ENCODE data around the gene PRLH. TPM values are rescaled to one million over a fixed set of nuclear protein-coding genes. Genes with fewer than 3 reads are reported as not detected.

The PRLH gene
- total RNA-seq, 1 donor, result not detected

- Histone ChIP-seq H3K4me1 (ENCODE audit: insufficient read depth, low read length) (no peaks in the 10 kb centered on the region), H3K79me2 (ENCODE audit: insufficient read depth, low read length) (no peaks in the 10 kb centered on the region), H2AFZ (ENCODE audit: low read length) (no peak overlapping the region), H3K27ac (ENCODE audit: low read depth, low read length) (no peak overlapping the region), H3K9me3 (ENCODE audit: low read depth, low read length) (no peaks in the 10 kb centered on the region), H3K4me3 (ENCODE audit: insufficient read depth, low read length) (no peak overlapping the region), H3K36me3 (ENCODE audit: insufficient read depth, low read length) (peaks cover 56% of the 10 kb centered on the region), H3K4me2 (ENCODE audit: insufficient read depth, low read length) (no peak overlapping the region), H3K27me3 (ENCODE audit: insufficient read depth, low read length) (no peaks in the 10 kb centered on the region), H4K20me1 (ENCODE audit: insufficient read depth, low read length) (no peaks in the 10 kb centered on the region)
- peak; percentile 41 for DNase-seq (ENCODE audit: insufficient read length, low spot score, missing footprints)
- no peak for TF ChIP-seq CTCF (IDR thresholded peaks at IDR 0.05; ENCODE audit: extremely low read depth, low read depth, low read length)
Observed at GRCh38 chr2:237547841-237548416, 18.4 kb upstream of the PRLH start.

GRCh38 chr2:237549216-237549615 lies 17.2 kb upstream of the PRLH start:
- H3K79me2 ChIP-seq (ENCODE audit: insufficient read depth, low read length), result no peaks in the 10 kb centered on the region
- no peaks in the 10 kb centered on the region for H3K4me1 ChIP-seq (ENCODE audit: insufficient read depth, low read length)
- H3K36me3 ChIP-seq (ENCODE audit: insufficient read depth, low read length), result peaks cover 68% of the 10 kb centered on the region
- no peak overlapping the region for H3K27ac ChIP-seq (ENCODE audit: low read depth, low read length)
- DNase-seq (ENCODE audit: insufficient read length, low spot score, missing footprints), result peak; percentile 13
- H2AFZ ChIP-seq (ENCODE audit: low read length), result no peak overlapping the region
- no peaks in the 10 kb centered on the region for H4K20me1 ChIP-seq (ENCODE audit: insufficient read depth, low read length)
- no peak for TF ChIP-seq CTCF (IDR thresholded peaks at IDR 0.05; ENCODE audit: extremely low read depth, low read depth, low read length)
- H3K4me3 ChIP-seq (ENCODE audit: insufficient read depth, low read length), result no peak overlapping the region
- H3K4me2 ChIP-seq (ENCODE audit: insufficient read depth, low read length), result no peak overlapping the region
- H3K27me3 ChIP-seq (ENCODE audit: insufficient read depth, low read length), result no peaks in the 10 kb centered on the region
- H3K9me3 ChIP-seq (ENCODE audit: low read depth, low read length), result no peaks in the 10 kb centered on the region

GRCh38 chr2:237549643-237550415 lies 16.5 kb upstream of the PRLH start:
- no peaks in the 10 kb centered on the region for H3K27me3 ChIP-seq (ENCODE audit: insufficient read depth, low read length)
- no peak overlapping the region for H3K4me2 ChIP-seq (ENCODE audit: insufficient read depth, low read length)
- H4K20me1 ChIP-seq (ENCODE audit: insufficient read depth, low read length), result no peaks in the 10 kb centered on the region
- H3K4me3 ChIP-seq (ENCODE audit: insufficient read depth, low read length), result no peak overlapping the region
- H3K36me3 ChIP-seq (ENCODE audit: insufficient read depth, low read length), result peaks cover 75% of the 10 kb centered on the region
- H3K27ac ChIP-seq (ENCODE audit: low read depth, low read length), result no peak overlapping the region
- H3K79me2 ChIP-seq (ENCODE audit: insufficient read depth, low read length), result no peaks in the 10 kb centered on the region
- peak; percentile 79 for DNase-seq (ENCODE audit: insufficient read length, low spot score, missing footprints)
- no peak for TF ChIP-seq CTCF (IDR thresholded peaks at IDR 0.05; ENCODE audit: extremely low read depth, low read depth, low read length)
- H3K9me3 ChIP-seq (ENCODE audit: low read depth, low read length), result no peaks in the 10 kb centered on the region
- H2AFZ ChIP-seq (ENCODE audit: low read length), result no peak overlapping the region
- no peaks in the 10 kb centered on the region for H3K4me1 ChIP-seq (ENCODE audit: insufficient read depth, low read length)

- peaks cover 2% of the 10 kb centered on the region for H3K9me3 ChIP-seq (ENCODE audit: low read depth, low read length)
- no peaks in the 10 kb centered on the region for H3K79me2 ChIP-seq (ENCODE audit: insufficient read depth, low read length)
- H4K20me1 ChIP-seq (ENCODE audit: insufficient read depth, low read length), result no peaks in the 10 kb centered on the region
- H3K36me3 ChIP-seq (ENCODE audit: insufficient read depth, low read length), result peaks cover 78% of the 10 kb centered on the region
- TF ChIP-seq CTCF (IDR thresholded peaks at IDR 0.05; ENCODE audit: extremely low read depth, low read depth, low read length), result no peak
- H2AFZ ChIP-seq (ENCODE audit: low read length), result no peak overlapping the region
- peak; percentile 64 for DNase-seq (ENCODE audit: insufficient read length, low spot score, missing footprints)
- H3K27ac ChIP-seq (ENCODE audit: low read depth, low read length), result no peak overlapping the region
- no peaks in the 10 kb centered on the region for H3K4me1 ChIP-seq (ENCODE audit: insufficient read depth, low read length)
- H3K4me2 ChIP-seq (ENCODE audit: insufficient read depth, low read length), result no peak overlapping the region
- no peaks in the 10 kb centered on the region for H3K27me3 ChIP-seq (ENCODE audit: insufficient read depth, low read length)
- H3K4me3 ChIP-seq (ENCODE audit: insufficient read depth, low read length), result no peak overlapping the region
Observed at GRCh38 chr2:237551071-237551574, 15.3 kb upstream of the PRLH start.

Measured in osteoblast (primary cell).